ENCODE measurements around the gene AXDND1.

GRCh38 chr1:179549368-179549700 lies 183.6 kb downstream of the AXDND1 start:
- TF ChIP-seq CTCF (conservative IDR thresholded peaks at IDR 0.05), result no peak
- TF ChIP-seq ZFX (IDR thresholded peaks at IDR 0.05), result no peak
